Right ventricle myocardium inferior (tissue), 1 donor: ENCODE measurements around the gene PRODH. TPM values are rescaled to one million over a fixed set of nuclear protein-coding genes. Genes with fewer than 3 reads are reported as not detected.
"Not testable (repeated sequence)": the region's sequence is repeated elsewhere in the genome, so short reads cannot be mapped to it uniquely, and the experiment has no call there.

Experiments used
- ATAC-seq: fragments of 200-7000 bp; cut with Tn5 transposase; one replicate; pipeline ENCODE4 v1.9.1; 2020; ENCODE audit warnings: mild to moderate bottlenecking, moderate library complexity
- DNase-seq: peaks from one replicate; pipeline ENCODE4 v3.0.0; 2021; ENCODE audit errors: missing footprints
- intact Hi-C: fragments of 100-400 bp; cut with DNase I; formaldehyde crosslinking; loops from one replicate; pipeline ENCODE4 v1.11.0; 2022
- total RNA-seq: library from RNA; stranded (reverse); fragmentation: NEBNext Ultra II Directional; extraction: Animal tissue kit (Norgen Biotek cat#: 25700); gene quantifications from one replicate; pipeline ENCODE4 v1.2.1, GENCODE V29; 2021
- donor health status: DM: no; HTN: yes; CAD: no; lungs with severe emphysema.

The PRODH gene
- total RNA-seq, 1 donor from 2014 or later: 7.4 TPM

- intact Hi-C loops, ATAC-seq: not testable (repeated sequence)
- peak; percentile 11 for DNase-seq
Measured at GRCh38 chr22:18957621-18958320, 21.7 kb upstream of the PRODH start.

DNA sequence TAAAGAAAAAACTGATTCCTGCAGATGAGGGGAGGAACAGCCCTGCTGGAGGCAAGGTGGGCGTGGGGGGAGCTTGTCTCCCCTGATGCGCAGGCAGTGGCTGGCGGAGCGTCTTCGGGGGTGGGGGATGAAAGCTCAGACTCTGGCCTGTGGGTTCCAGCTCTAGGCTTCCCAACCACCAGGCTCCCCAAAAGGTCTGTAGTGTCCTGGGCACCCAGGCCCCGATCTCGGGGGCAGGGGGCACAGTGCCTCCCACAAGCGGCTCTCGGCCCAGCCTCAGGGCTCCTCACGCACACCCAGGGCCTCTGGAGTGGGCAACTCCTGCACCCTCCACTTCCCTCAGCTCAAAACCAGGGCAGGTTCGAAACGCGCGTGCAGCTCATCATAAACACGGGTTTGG, 20.9 kb upstream of the PRODH start:
- DNase-seq, intact Hi-C loops, ATAC-seq: not testable (repeated sequence)

- ATAC-seq, intact Hi-C loops: not testable (repeated sequence)
- peak; percentile 37 for DNase-seq
Measured at GRCh38 chr22:18956121-18956895, 20.2 kb upstream of the PRODH start.

DNA sequence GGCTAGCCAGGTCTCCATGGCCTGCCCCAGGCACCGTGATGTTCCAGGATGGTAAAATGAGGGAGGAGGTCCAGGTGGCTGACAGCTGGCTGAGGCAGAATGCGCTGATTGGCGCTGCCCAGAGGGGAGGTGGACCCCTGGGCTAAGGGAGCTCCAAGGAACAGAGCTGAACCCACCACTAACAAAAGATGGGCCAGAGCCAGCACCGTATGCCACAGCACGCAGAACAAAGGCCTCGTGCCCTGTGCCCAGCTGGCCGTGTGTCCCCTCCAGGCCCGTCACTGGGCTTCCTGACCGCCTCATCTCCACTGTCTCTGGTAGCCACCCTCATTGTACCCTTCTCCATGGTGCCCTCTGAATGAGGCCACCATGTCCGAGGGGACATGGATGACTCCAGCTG, 19.6 kb upstream of the PRODH start:
- ATAC-seq (no peak), DNase-seq (peak; percentile 21)
- intact Hi-C loops: no loop called here

DNA sequence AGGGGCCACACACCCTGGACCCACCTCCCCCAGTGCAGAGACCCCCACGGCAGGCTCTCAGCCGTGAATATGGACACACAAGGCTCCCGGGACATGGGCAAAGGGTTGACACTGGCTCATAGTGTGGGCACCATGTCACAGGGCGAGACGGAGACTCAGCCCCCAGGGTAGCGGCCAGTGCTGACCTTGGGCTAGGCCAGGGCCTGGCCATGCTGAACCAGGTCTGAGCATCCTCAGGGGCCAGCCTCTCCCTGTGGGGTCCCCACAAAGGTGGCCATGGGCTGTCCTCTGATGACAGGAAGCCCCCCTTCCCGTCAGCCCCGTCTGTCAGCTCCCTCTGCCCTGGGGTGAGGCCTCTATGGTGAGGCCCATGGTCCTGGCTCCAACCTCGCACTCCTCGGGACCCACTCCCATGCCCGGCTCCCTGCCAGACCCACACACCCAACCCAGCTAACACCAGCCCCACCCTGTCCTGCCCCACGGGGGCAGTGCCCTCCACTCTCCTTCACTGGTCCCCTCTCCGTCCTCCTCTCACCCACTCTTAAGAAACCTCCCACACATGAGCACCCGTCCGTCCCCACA, 19.0 kb upstream of the PRODH start:
- peak; percentile 37 for DNase-seq
- intact Hi-C loops: no loop called here
- ATAC-seq: peak; percentile 7

DNA sequence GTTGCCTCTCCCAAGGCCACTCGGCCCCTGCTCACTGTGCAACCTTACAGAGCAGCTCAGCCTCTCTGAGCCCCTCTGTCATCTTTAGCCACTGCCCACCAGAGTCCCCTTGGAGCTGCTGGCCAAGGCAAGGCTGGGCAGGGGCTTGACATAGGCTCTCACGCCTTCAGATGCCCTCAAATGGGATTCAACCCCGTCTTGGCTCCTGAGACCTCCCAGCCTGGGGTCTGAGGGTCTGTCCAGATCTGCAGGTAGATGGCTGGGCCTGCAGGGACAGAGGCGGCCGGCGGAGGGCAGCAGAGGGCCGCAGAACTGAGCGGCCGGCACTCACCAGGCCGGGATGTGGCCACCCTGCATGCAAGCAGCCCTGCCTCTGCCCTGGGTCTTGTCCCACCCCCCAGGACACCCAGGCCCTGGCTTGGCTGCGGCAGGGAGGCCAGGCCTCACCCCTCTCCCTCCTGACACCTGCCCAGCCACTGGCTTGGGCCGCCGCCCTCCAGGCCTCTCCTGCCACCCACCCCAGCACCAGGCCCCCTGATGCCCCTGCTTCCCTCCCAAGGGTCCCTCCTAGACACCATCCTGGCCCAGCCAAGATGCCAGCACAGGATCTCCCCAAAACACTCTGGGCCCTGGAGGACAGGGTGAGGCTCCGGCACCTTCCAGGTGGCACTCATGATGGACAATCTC, 18.4 kb upstream of the PRODH start:
- intact Hi-C loops: not testable (repeated sequence)
- DNase-seq: peak; percentile 76
- ATAC-seq: peak; percentile 81

DNA sequence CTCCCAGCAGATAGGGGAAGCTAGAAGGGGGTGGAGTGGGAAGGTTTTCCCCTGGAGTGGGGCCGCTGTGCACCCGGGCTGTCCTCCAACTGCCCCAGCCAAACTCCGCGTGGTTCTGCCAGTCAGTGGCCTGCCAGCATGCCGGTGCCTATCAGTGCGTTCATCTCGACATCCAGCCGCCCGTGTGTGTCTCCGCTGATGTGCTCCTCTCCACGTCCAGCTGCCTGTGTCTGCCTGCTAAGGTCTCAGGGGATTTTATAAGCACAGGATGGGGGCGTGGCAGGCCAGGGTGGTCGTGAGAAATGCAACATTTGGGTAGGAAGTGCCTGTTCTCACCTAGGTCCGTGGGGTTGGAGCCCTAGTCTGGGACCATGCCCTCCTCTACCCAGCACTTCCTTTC, 17.0 kb upstream of the PRODH start:
- peak; percentile 68 for DNase-seq
- intact Hi-C loops, ATAC-seq: not testable (repeated sequence)

DNA sequence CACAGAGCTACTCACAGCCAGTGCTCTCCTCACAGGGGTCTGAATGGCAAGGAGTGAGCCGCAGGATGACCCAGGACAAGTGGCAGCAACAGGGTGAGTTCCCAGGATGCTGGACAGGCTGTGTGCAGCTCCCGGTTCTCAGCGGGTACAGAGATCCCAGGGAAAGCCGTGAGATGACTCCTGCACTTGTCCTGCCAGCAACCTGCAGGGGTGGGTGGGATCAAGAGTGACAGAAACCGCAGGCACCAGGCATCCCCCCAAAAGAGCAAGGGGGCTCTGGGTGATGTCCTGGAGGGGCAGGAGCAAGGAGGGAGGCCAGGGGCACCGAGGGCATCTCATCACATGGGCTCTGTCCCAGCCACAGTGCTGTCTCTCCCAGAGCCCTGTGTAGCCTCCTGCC, 15.9 kb upstream of the PRODH start:
- intact Hi-C loops: no loop called here
- DNase-seq: peak; percentile 51
- ATAC-seq: no peak

- ATAC-seq: no peak
- intact Hi-C loops: no loop called here
- DNase-seq: peak; percentile 37
Measured at GRCh38 chr22:18950141-18950540, 14.0 kb upstream of the PRODH start.

DNA sequence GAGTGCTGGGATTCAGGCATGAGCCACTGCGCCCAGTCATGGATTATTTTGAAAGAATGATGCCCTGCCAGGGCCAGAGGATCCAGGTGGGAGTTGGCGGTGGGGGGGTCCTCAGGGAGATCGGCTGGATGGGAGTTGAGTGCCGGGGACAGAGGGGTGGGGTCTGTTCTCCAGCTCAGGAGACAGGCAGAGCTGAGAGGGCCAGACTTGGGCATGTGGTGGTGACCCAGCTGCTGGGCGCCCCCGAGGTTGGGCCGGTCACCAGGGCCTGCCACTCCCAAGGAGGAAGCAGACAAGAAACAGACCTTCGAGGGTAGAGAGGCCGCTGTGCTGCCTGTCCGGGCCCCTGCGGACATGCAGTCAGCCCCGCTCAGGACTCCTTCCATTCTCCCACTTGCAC, 11.8 kb upstream of the PRODH start:
- ATAC-seq (no peak), DNase-seq (peak; percentile 47)
- intact Hi-C loops: no loop called here

DNA sequence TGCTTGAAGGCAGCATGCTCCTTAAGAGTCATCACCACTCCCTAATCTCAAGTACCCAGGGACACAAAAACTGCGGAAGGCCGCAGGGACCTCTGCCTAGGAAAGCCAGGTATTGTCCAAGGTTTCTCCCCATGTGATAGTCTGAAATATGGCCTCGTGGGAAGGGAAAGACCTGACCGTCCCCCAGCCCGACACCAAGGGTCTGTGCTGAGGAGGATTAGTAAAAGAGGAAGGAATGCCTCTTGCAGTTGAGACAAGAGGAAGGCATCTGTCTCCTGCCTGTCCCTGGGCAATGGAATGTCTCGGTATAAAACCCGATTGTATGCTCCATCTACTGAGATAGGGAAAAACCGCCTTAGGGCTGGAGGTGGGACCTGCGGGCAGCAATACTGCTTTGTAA, 11.0 kb upstream of the PRODH start:
- ATAC-seq, DNase-seq, intact Hi-C loops: not testable (repeated sequence)

DNA sequence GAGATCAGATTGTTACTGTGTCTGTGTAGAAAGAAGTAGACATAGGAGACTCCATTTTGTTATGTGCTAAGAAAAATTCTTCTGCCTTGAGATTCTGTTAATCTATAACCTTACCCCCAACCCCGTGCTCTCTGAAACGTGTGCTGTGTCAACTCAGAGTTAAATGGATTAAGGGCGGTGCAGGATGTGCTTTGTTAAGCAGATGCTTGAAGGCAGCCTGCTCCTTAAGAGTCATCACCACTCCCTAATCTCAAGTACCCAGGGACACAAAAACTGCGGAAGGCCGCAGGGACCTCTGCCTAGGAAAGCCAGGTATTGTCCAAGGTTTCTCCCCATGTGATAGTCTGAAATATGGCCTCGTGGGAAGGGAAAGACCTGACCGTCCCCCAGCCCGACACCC, 2.6 kb upstream of the PRODH start:
- intact Hi-C loops, DNase-seq, ATAC-seq: not testable (repeated sequence)

DNA sequence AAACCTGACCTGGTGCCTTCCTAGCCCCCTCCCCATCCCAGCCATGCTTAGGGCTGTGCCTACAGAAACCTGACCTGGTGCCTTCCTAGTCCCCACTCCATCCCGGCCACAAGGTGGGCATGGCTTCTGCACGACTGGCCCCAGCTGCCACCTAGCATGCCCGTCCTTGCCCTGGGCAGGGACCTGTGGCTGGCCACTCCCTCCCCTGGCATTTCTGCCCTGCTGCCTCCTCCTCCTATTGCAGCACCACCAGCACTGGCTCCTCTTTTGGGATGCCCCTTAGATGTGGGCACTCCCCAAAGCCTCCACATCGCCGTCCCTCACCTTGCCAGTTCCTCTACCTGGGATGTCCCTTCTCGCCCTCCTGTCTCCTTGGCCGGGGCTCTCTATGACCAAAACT, 1.4 kb downstream of the PRODH start:
- intact Hi-C loops, ATAC-seq, DNase-seq: not testable (repeated sequence)

- DNase-seq: no peak
- intact Hi-C loops: no loop called here
- no peak for ATAC-seq
Measured at GRCh38 chr22:18933914-18934313, 2.2 kb downstream of the PRODH start.

- no peak for ATAC-seq
- intact Hi-C loops: no loop called here
Measured at GRCh38 chr22:18931905-18932652, 4.0 kb downstream of the PRODH start.

GRCh38 chr22:18929459-18929858, 6.6 kb downstream of the PRODH start:
- peak; percentile 96 for ATAC-seq
- intact Hi-C loops: no loop called here
- DNase-seq: no peak

More at GRCh38 chr22:18931905-18932652, 4.0 kb downstream of the PRODH start:
- DNase-seq: no peak

- ATAC-seq: no peak
- DNase-seq: no peak
Measured at GRCh38 chr22:18927573-18927972, 8.5 kb downstream of the PRODH start.

GRCh38 chr22:18927020-18927419, 9.1 kb downstream of the PRODH start:
- DNase-seq (no peak), ATAC-seq (peak; percentile 10)
- intact Hi-C loops: no loop called here

More at GRCh38 chr22:18927573-18927972, 8.5 kb downstream of the PRODH start:
- intact Hi-C loops: no loop called here
